GM06990 (cell line): ENCODE results near the gene MGA.

Experiments
- DNase-seq: peaks from one replicate; pipeline ENCODE4 v3.0.0-alpha.2; 2011; ENCODE audit not compliant: insufficient read length; ENCODE audit errors: extremely low read depth
- H3K27me3 ChIP-seq: replicated peaks from 2 replicates; pipeline ENCODE4 v1.6.0; 2011; ENCODE audit warnings: low read length; ENCODE audit not compliant: control insufficient read depth, insufficient read depth
- H3K36me3 ChIP-seq: 2 replicates; pipeline ENCODE4 v1.5.1; 2011; ENCODE audit warnings: low read length; ENCODE audit not compliant: control insufficient read depth, insufficient read depth
- H3K4me3 ChIP-seq: replicated peaks from 2 replicates; pipeline ENCODE4 v1.5.1; 2011; ENCODE audit warnings: low read depth, mild to moderate bottlenecking, control low read depth, low read length
- CTCF ChIP-seq: IDR thresholded peaks from 2 replicates; pipeline ENCODE4 v1.5.1; 2011; ENCODE audit warnings: low read length, control low read depth, mild to moderate bottlenecking, inconsistent platforms; ENCODE audit not compliant: insufficient read depth, poor library complexity, severe bottlenecking

The MGA gene

GRCh38 chr15:41651373-41651772 lies 8.8 kb upstream of the MGA start:
- Histone ChIP-seq H3K36me3 (no peaks in the 10 kb centered on the region), H3K27me3 (no peaks in the 10 kb centered on the region), H3K4me3 (no peak overlapping the region)
- no peak for TF ChIP-seq CTCF
- DNase-seq: no peak

DNA sequence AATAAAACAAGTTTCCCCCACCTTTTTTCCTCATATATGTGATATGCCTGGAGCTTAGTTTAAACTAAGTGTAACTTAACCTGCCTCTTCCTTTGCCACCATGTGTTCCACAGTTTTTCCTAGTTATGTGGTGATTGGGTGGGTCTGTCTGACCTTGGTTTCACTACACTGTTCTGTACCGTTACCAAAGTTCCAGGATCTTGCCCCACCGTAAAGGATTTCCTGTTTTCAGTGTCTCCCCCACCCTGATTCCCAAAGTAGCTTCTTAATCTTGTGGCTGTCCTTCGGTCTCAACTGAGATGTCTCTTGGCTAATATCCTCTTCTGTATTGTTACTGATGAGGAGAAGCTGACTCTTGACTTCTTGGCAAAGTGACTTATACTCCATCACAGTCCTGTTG lies 6.4 kb upstream of the MGA start:
- no peak overlapping the region for H3K4me3 ChIP-seq
- H3K36me3 ChIP-seq: no peaks in the 10 kb centered on the region
- no peaks in the 10 kb centered on the region for H3K27me3 ChIP-seq
- TF ChIP-seq CTCF: no peak
- no peak for DNase-seq

GRCh38 chr15:41655716-41656115 lies 4.5 kb upstream of the MGA start:
- no peak overlapping the region for H3K4me3 ChIP-seq
- H3K36me3 ChIP-seq: no peaks in the 10 kb centered on the region
- H3K27me3 ChIP-seq: no peaks in the 10 kb centered on the region
- TF ChIP-seq CTCF: no peak
- DNase-seq: no peak

- DNase-seq: no peak
- TF ChIP-seq CTCF: no peak
Measured at GRCh38 chr15:41656188-41656587, 4.0 kb upstream of the MGA start.

DNA sequence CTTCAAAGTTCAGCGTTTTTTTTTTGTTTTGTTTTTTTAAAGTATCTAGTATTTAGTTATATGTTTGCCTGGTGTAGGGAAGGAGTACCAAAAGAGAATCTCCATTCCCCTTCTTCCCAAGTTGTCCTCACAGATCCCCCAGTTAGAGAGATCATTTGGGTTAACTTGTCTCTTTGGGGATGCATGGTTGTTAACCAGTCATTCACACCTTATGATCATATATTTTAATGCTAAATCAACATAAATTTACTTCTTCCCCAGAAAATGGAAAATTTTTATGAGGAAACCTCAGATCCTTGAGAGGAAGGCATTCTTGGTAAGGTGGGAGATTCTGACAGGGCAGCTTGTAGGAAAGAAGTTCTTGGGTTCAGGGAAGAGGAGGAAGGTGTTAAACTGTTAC lies 1.5 kb upstream of the MGA start:
- Histone ChIP-seq H3K27me3 (no peaks in the 10 kb centered on the region), H3K4me3 (no peak overlapping the region), H3K36me3 (no peaks in the 10 kb centered on the region)
- DNase-seq: no peak
- no peak for TF ChIP-seq CTCF

More at GRCh38 chr15:41656188-41656587, 4.0 kb upstream of the MGA start:
- H3K36me3 ChIP-seq: no peaks in the 10 kb centered on the region
- H3K4me3 ChIP-seq: no peak overlapping the region
- H3K27me3 ChIP-seq: no peaks in the 10 kb centered on the region

GRCh38 chr15:41659190-41659589 lies 1.0 kb upstream of the MGA start:
- no peaks in the 10 kb centered on the region for H3K27me3 ChIP-seq
- DNase-seq: no peak
- TF ChIP-seq CTCF: no peak
- H3K4me3 ChIP-seq: no peak overlapping the region
- H3K36me3 ChIP-seq: no peaks in the 10 kb centered on the region
